ENCODE data around the gene RPH3AL.
A peak's percentile ranks its signal among the peaks of the same experiment; 100 is the strongest.

The RPH3AL gene

GRCh38 chr17:337022-337420 lies 15.6 kb downstream of the RPH3AL start:
- ATAC-seq (ENCODE audit: low read depth) = no peak
- TF ChIP-seq CTCF (IDR thresholded peaks at IDR 0.05; ENCODE audit: poor library complexity, severe bottlenecking) = no peak
- no peaks in the 10 kb centered on the region for H3K27me3 ChIP-seq (ENCODE audit: insufficient read depth, poor library complexity, severe bottlenecking)

DNA sequence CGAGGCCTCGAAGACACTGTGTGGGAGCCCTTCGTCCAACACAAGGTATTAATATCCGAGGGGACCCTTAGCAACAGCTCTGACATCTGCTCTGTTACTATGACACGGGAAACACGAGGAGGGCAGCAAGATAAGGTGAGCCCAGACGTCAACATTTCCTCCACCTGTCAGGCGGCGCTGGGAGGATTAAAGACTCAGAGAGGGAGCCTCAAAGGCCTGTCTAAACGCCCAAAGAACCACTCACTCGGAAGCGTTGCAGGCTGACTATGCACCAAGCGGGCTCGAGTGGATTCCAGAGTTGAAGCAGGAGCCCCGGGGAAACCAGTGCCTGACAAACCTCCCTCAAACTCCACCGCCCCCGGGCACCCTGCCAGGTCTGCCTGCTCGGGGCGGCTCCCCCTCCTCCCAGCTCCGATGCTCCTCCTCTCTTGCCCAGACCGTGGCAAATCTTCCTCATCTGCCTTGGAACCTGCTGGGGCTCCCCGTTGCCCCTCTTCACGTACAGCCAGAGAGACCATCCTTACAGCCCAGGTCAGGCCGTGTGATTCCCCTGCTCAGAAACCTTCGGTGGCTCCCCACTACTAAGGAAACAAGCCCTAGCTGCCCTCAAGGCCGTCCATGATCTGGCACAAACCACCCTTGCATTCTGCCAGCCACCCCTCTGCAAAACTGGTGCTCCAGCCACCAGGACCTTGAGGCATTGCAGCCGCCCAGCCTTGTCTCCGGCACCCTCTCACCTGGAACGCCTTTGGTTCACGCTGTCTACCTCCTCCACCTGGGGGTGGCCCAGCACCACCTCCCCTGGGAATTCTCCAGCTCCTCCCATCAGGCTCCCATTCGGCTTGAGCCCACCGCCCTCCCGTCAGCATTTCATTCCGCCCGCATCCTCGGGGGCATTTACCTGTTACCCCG lies 16.2 kb downstream of the RPH3AL start:
- Histone ChIP-seq H3K4me3 (ENCODE audit: severe bottlenecking) (no peak overlapping the region), H3K9me3 (ENCODE audit: severe bottlenecking) (no peaks in the 10 kb centered on the region), H3K27ac (ENCODE audit: poor library complexity, severe bottlenecking) (no peak overlapping the region), H3K27me3 (ENCODE audit: insufficient read depth, poor library complexity, severe bottlenecking) (no peaks in the 10 kb centered on the region), H3K4me1 (ENCODE audit: insufficient read depth, poor library complexity, severe bottlenecking) (no peaks in the 10 kb centered on the region), H3K36me3 (ENCODE audit: low read depth) (no peaks in the 10 kb centered on the region)
- TF ChIP-seq CTCF (IDR thresholded peaks at IDR 0.05; ENCODE audit: poor library complexity, severe bottlenecking) = no peak
- ATAC-seq (ENCODE audit: low read depth) = no peak
- DNase-seq (ENCODE audit: low spot score) = peak; percentile 52

More at GRCh38 chr17:337022-337420, 15.6 kb downstream of the RPH3AL start:
- Histone ChIP-seq H3K4me3 (ENCODE audit: severe bottlenecking) (no peak overlapping the region), H3K9me3 (ENCODE audit: severe bottlenecking) (no peaks in the 10 kb centered on the region), H3K27ac (ENCODE audit: poor library complexity, severe bottlenecking) (no peak overlapping the region), H3K36me3 (ENCODE audit: low read depth) (no peaks in the 10 kb centered on the region), H3K4me1 (ENCODE audit: insufficient read depth, poor library complexity, severe bottlenecking) (no peaks in the 10 kb centered on the region)
- DNase-seq (ENCODE audit: low spot score) = no peak

- no peak for TF ChIP-seq CTCF (IDR thresholded peaks at IDR 0.05; ENCODE audit: poor library complexity, severe bottlenecking)
- peak; percentile 38 for DNase-seq (ENCODE audit: low spot score)
- H3K4me1 ChIP-seq (ENCODE audit: insufficient read depth, poor library complexity, severe bottlenecking) = no peaks in the 10 kb centered on the region
These were observed 16.9 kb downstream of the RPH3AL start for GRCh38 chr17:335691-336090.

DNA sequence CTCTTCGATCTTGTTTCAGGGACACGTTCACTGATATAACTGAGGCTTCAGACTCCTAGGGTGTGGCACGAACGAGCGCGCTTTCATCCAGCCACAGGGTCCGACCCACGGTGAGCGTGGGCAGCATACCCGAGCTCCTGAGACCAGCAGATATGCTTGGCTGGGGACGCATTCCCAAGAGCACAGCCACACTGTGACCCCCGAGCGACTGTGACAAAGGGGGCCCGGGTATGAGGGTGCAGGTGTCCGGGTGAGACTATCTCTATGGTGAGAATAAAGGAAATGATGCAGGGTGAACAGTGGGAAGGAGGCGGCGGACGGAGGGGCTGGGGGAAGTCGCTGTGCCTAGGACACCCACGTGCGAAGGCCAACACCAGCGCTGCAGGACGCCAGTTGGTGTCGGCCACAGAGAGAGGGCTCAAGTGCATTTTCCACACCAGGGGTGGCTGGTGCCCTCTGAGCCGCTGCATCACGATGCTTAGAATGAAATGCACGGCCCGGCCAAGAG lies 17.6 kb downstream of the RPH3AL start:
- Histone ChIP-seq H3K4me3 (ENCODE audit: severe bottlenecking) (no peak overlapping the region), H3K9me3 (ENCODE audit: severe bottlenecking) (no peaks in the 10 kb centered on the region), H3K27me3 (ENCODE audit: insufficient read depth, poor library complexity, severe bottlenecking) (no peaks in the 10 kb centered on the region), H3K36me3 (ENCODE audit: low read depth) (no peaks in the 10 kb centered on the region), H3K27ac (ENCODE audit: poor library complexity, severe bottlenecking) (no peak overlapping the region), H3K4me1 (ENCODE audit: insufficient read depth, poor library complexity, severe bottlenecking) (no peaks in the 10 kb centered on the region)
- TF ChIP-seq CTCF (IDR thresholded peaks at IDR 0.05; ENCODE audit: poor library complexity, severe bottlenecking) = no peak
- DNase-seq (ENCODE audit: low spot score) = peak; percentile 33
- ATAC-seq (ENCODE audit: low read depth) = no peak

More at GRCh38 chr17:335691-336090, 16.9 kb downstream of the RPH3AL start:
- Histone ChIP-seq H3K4me3 (ENCODE audit: severe bottlenecking) (no peak overlapping the region), H3K36me3 (ENCODE audit: low read depth) (no peaks in the 10 kb centered on the region), H3K27ac (ENCODE audit: poor library complexity, severe bottlenecking) (no peak overlapping the region), H3K27me3 (ENCODE audit: insufficient read depth, poor library complexity, severe bottlenecking) (no peaks in the 10 kb centered on the region), H3K9me3 (ENCODE audit: severe bottlenecking) (no peaks in the 10 kb centered on the region)
- ATAC-seq (ENCODE audit: low read depth) = no peak
